Right lung (tissue), 5 donors: ENCODE measurements around the gene NRIP2. TPM values are rescaled to one million over a fixed set of nuclear protein-coding genes. Genes with fewer than 3 reads are reported as not detected.

Experiments
- DNase-seq, 2 donors: peaks; one replicate each; pipeline ENCODE4 v3.0.0-alpha.2; 2013
- polyA plus RNA-seq, 5 donors: library from polyadenylated mRNA; unstranded; fragments of 120-200 nt; gene quantifications; one replicate each; pipeline versions ENCODE4 v1.2.1 to v1.2.3, GENCODE V29; 2013; ENCODE audit warnings: inconsistent platforms in 1 of 5, low replicate concordance in 1 of 5; ENCODE audit not compliant: insufficient read length in 5 of 5, insufficient read depth in 1 of 5

NRIP2 gene
- polyA plus RNA-seq, 5 donors: 5.2 to 8.3 (median 5.9) TPM

DNA sequence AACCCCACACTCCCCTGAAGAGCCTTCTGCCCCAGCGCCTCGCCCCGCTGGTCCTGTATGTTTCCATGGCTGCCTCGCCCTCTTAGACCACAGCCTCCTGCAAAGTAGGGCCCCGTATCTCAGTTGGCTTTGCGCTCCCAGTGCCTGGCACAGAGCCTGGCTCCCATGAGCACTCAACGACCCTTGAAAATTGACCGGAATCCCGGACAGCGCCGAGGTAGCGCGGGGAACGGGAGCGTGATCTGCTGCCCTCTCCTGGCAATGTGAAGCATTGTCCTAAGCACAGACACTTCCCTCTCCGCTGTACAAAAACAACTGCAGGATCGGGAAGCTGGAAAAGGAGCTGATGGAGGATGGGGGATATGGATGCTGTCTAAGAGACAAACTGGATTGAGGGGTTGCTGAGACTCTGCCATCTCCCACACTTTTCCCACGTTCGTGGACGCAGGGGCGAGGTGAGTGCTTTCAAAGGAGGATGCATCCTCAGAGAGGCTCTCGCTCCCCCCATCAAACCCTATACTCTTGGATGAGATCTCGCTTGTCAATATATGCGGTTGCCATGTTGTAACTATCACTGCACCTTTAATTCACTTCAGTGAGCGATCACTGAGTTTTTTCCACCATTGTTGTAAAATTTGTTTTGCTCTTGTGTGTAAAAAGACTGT lies 50.8 kb downstream of the NRIP2 start:
- peak; percentile 68 to 69 for DNase-seq

DNA sequence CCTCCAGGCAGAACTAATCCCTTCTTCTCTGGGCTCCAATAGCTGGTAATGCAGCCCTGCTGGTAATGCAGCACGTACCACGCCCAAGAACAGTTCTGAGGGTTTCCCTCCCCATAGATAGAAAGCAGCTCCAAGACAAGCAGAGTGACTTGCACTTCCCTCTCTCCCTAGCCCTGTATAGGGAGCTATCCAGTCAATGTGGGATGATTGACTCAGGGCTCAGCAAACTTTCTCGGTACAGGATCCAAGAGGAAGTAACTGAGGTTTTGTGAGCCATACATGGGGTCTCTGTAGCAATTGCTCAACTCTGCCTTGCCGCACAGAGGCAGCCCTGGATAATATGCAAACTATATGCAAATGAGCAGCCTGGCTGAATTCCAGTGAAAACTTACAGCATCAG lies 55.6 kb downstream of the NRIP2 start:
- no peak for DNase-seq

GRCh38 chr12:2776129-2776806 lies 58.6 kb downstream of the NRIP2 start:
- DNase-seq: no peak

DNA sequence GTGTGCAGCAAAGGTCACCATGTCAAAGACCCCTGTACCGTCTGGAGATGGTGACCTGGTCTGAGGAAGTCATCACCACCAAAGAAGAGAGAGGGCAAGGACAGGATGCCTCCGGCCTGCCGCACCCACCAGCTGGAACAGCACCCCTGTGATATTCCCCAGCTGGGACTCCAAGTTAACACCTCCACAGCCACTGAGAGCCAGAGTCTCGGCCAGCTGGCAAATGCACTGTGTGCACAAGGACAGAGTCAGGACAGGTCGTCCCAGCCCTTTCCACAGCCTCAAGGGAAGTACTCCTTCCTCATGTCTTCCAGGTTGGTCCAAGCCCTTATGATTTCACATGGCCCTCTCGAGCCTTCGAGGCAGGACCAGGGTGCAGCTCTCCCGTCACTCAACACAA lies 59.4 kb downstream of the NRIP2 start:
- DNase-seq: no peak

Other genes starting within 250 kb of the NRIP2 start
- gene FKBP4, start 40.1 kb downstream of the NRIP2 start, polyA plus RNA-seq: 100 to 1,000 TPM in 1 of 5 donors, 10 to 100 TPM in 4; 74.6 to 104 (median 90.2) TPM
- gene ITFG2, start 22.4 kb downstream of the NRIP2 start, polyA plus RNA-seq: 10 to 100 TPM; 62.0 to 78.9 (median 71.5) TPM
- 1 to 10 TPM; 1.7 to 4.4 (median 2.6) TPM for gene TEX52, start 22.0 kb upstream of the NRIP2 start, polyA plus RNA-seq
- 10 to 100 TPM; 24.6 to 45.3 (median 32.0) TPM for gene FOXM1, start 42.1 kb upstream of the NRIP2 start, polyA plus RNA-seq
- gene RHNO1, start 42.2 kb upstream of the NRIP2 start, polyA plus RNA-seq: 10 to 100 TPM; 34.4 to 42.5 (median 41.5) TPM
- 10 to 100 TPM; 34.9 to 40.2 (median 35.9) TPM for gene TULP3, start 55.9 kb upstream of the NRIP2 start, polyA plus RNA-seq
- 10 to 100 TPM; 11.6 to 15.6 (median 12.7) TPM for gene TEAD4, start 124.4 kb upstream of the NRIP2 start, polyA plus RNA-seq
- 100 to 1,000 TPM in 1 of 5 donors, 10 to 100 TPM in 4; 81.2 to 102 (median 91.2) TPM for gene TSPAN9, start 242.3 kb upstream of the NRIP2 start, polyA plus RNA-seq